H4 (cell line): ENCODE results near the gene ACADSB. TPM values are rescaled to one million over a fixed set of nuclear protein-coding genes. Genes with fewer than 3 reads are reported as not detected.

Experiments
- DNase-seq: peaks from one replicate; pipeline ENCODE4 v3.0.0-alpha.2; 2015; ENCODE audit warnings: low spot score
- total RNA-seq: library from RNA; depleted of rRNA; stranded (reverse); fragments of >200 nt; shearing (Covaris generic); gene quantifications from 2 replicates; pipeline ENCODE4 v1.2.3, GENCODE V29; 2014

The ACADSB gene
- total RNA-seq, 1 experiment from 2014 or later = 6.6 TPM

- DNase-seq = no peak
Measured at GRCh38 chr10:123038782-123039631, 30.2 kb downstream of the ACADSB start.

GRCh38 chr10:123039632-123039930, 30.8 kb downstream of the ACADSB start:
- no peak for DNase-seq

- no peak for DNase-seq
Measured at GRCh38 chr10:123042708-123043408, 34.1 kb downstream of the ACADSB start.

GRCh38 chr10:123043409-123043925, 34.7 kb downstream of the ACADSB start:
- peak; percentile 68 for DNase-seq

- DNase-seq = no peak
Measured at GRCh38 chr10:123044391-123044790, 35.6 kb downstream of the ACADSB start.

- no peak for DNase-seq
Measured at GRCh38 chr10:123045961-123046731, 37.3 kb downstream of the ACADSB start.

- no peak for DNase-seq
Measured at GRCh38 chr10:123057968-123058367, 49.2 kb downstream of the ACADSB start.

GRCh38 chr10:123061865-123062264, 53.1 kb downstream of the ACADSB start:
- no peak for DNase-seq

GRCh38 chr10:123062726-123063125, 53.9 kb downstream of the ACADSB start:
- DNase-seq = no peak

GRCh38 chr10:123068087-123068853, 59.5 kb downstream of the ACADSB start:
- no peak for DNase-seq

- no peak for DNase-seq
Measured at GRCh38 chr10:123069246-123069986, 60.6 kb downstream of the ACADSB start.

GRCh38 chr10:123073187-123073586, 64.4 kb downstream of the ACADSB start:
- DNase-seq = no peak

- DNase-seq = no peak
Measured at GRCh38 chr10:123074215-123074614, 65.4 kb downstream of the ACADSB start.

GRCh38 chr10:123081896-123082295, 73.1 kb downstream of the ACADSB start:
- no peak for DNase-seq

- no peak for DNase-seq
Measured at GRCh38 chr10:123083811-123084210, 75.0 kb downstream of the ACADSB start.

GRCh38 chr10:123086281-123086680, 77.5 kb downstream of the ACADSB start:
- no peak for DNase-seq

- DNase-seq = no peak
Measured at GRCh38 chr10:123087348-123087747, 78.5 kb downstream of the ACADSB start.

- DNase-seq = no peak
Measured at GRCh38 chr10:123087786-123088185, 79.0 kb downstream of the ACADSB start.

- no peak for DNase-seq
Measured at GRCh38 chr10:123092635-123093414, 84.0 kb downstream of the ACADSB start.

GRCh38 chr10:123093489-123093888, 84.7 kb downstream of the ACADSB start:
- no peak for DNase-seq
